ENCODE measurements around the gene AGPS.
"Not testable (repeated sequence)": the region's sequence is repeated elsewhere in the genome, so short reads cannot be mapped to it uniquely, and the experiment has no call there.

The AGPS gene

DNA sequence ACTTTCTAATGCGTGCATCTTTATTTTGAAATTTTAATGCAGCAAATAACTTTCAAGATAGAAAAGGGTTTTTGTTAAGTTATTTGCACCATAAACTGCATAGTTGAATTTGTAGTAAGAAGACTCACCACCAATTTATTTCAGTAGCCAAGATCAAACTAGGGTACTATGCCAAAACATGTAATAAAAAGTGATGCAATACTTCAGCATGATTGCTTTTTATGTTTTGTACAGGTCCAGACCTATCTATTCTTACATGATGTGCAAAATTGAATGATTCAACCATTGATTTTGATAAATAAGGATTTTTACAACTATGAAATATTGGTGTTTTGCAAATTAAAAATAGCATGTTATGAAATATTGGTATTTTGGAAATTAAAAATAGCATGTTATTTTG, 26.7 kb downstream of the AGPS start:
- DNase-seq (ENCODE audit: low read depth in 2 of 2): no peak

DNA sequence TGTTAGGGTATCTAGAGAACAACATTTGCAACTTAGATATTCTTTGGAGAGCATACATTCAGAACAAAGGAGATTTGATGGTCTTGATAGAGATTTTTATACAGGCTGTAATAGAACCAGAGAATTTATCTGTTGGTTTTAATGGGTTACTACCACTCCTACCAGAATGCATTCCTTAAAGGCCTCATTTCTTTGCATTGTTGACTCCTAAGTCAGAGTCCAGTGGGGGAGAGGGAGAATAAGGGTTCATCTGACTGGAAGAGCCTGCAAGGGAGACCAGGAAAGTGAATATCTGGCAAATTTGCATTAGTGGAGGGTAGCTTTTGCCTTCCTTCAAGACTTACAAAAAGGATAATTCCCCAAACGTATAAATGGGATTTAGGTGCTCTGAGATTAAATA, 29.7 kb downstream of the AGPS start:
- no peak for DNase-seq (ENCODE audit: low read depth in 2 of 2)

DNA sequence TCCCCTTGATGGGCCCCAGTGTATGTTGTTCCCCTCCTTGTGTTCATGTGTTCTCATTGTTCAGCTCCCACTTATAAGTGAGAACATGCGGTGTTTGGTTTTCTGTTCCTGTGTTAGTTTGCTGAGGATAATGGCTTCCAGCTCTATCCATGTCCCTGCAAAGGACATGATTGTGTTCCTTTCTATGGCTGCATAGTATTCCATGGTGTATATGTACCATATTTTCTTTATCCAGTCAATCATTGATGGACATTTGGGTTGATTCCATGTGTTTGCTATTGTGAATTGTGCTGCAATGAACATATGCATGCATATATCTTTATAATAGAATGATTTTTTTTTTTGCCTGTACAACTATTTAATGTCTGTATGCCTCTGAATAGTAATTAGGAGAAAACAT, 31.5 kb downstream of the AGPS start:
- DNase-seq (ENCODE audit: low read depth in 2 of 2): not testable (repeated sequence)

DNA sequence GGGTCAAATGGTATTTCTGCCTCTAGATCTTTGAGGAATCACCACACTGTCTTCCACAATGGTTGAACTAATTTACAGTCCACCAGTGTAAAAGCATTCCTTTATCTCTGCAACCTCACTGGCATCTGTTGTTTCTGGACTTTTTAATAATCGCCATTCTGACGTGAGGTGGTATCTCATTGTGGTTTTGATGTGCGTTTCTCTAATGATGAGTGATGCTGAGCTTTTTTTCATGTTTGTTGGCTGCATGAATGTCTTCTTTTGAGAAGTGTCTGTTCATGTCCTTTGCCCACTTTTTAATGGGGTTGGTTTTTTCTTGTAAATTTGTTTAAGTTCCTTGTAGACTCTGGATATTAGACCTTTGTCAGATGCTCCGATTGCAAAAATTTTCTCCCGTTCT, 32.0 kb downstream of the AGPS start:
- not testable (repeated sequence) for DNase-seq (ENCODE audit: low read depth in 2 of 2)

DNA sequence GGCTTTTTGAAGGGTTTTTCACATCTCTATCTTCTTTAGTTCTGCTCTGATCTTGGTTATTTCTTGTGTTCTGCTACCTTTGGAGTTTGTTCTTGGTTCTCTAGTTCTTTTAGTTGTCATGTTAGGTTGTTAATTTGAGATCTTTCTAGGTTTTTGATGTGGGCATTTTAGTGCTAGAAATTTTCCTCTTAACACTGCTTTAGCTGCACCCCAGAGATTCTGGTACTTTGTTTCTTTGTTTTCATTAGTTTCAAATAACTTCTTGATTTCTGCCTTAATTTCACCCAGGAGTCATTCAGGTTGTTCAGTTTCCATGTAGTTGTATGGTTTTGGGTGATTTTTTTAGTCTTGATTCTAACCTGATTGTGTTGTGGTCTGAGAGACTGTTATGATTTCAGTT, 34.7 kb downstream of the AGPS start:
- DNase-seq (ENCODE audit: low read depth in 2 of 2): no peak

DNA sequence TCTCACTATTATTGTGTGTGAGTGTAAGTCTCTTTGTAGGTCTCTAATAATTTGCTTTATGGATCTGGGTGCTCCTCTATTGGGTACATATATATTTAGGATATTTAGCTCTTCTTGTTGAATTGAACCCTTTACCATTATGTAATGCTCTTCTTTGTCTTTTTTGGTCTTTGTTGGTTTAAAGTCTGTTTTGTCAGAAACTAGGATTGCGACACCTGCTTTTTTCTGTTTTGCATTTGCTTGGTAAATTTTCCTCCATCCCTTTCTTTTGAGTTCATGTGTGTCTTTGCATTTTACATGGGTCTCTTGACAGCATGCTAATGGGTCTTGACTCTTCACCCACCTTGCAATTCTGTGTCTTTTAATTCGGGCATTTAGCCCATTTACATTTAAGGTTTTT, 35.4 kb downstream of the AGPS start:
- DNase-seq (ENCODE audit: low read depth in 2 of 2): not testable (repeated sequence)

DNA sequence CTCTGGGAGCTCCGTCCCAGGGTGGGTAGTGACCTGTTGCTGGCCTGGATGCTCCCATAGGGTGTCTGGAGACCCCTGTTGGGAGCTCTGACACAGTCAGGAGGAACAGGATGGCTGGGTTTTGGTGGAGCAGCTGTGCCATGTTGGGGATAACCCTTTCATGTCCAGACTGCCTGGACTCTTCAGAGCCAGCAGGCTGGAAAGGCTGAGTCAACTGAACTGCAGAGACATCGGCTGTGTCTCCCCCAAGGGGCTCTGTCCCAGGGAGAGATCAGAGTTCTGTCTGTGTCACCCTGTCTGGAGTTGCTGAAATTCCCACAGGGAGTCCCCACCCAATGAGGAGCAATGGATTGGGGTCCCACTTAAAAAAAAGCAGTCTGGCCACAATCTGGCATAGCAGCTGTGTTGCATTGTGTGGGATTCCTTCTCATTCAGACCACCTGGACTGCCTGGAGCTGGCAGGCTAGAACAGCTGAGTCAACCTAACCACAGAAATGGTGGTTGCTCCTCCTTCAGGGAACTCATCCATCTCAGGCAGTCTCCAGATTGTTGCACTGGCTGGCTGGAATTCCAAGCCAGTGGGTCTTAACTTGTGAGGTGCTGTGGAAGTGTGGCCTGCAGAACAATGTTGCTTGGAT, 37.2 kb downstream of the AGPS start:
- DNase-seq (ENCODE audit: low read depth in 2 of 2): no peak

DNA sequence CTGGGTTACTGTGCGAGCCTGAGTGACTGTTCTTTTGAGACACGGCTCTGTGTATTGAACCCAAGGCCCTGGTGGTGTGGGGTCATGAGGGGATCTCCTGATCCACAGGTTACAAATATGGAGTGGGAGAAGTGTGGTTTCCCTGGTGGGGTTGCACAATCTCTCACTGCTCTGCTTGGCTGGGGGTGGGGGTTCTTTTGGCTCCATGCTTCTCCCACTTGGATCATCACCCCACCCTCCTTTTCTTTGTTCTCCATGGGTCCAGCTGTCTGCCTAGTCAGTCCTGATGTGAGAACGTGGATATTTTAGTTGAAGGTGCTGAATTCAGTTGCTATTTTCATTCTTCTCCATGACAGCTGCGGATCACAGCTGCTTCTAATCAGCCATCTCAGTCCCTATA, 37.8 kb downstream of the AGPS start:
- DNase-seq (ENCODE audit: low read depth in 2 of 2): no peak

DNA sequence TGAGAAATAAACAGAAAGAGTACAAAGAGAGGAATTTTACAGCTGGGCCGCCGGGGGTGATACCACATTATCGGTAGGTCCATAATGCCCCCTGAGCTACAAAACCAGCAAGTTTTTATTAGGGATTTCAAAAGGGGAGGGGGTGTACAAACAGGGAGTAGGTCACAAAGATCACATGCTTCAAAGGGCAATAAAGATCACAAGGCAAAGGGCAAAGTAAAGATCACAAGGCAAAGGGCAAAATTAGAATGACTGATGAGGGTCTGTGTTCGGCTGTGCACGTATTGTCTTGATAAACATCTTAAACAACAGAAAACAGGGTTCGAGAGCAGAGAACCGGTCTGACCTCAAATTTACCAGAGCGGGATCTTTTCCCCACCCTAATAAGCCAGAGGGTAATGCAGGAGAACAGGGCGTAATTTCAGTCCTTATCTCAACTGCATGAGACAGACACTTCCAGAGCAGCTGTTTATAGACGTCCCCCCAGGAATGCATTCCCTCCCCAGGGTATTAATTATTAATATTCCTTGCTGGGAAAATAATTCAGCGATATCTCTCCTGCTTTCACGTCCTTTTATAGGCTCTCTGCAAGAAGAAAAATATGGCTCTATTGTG, 38.6 kb downstream of the AGPS start:
- not testable (repeated sequence) for DNase-seq (ENCODE audit: low read depth in 2 of 2)

DNA sequence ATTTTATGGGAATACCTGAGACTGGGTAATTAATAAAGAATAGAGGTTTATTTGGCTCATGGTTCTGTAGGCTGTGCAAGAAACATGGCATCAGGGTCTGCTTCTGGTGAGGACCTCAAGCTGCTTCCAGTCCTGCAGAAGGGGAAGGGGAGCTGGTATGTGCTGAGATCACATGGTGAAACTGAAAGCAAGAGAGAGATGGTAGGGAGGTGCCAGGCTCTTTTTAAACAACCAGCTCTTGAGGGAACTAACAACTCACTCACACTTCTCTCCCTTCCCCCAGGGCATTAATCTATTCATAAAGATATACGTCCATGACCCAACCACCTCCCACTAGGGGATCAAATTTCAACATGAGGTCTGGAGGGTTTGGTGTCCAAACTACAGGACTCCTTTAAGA, 40.1 kb downstream of the AGPS start:
- no peak for DNase-seq (ENCODE audit: low read depth in 2 of 2)

DNA sequence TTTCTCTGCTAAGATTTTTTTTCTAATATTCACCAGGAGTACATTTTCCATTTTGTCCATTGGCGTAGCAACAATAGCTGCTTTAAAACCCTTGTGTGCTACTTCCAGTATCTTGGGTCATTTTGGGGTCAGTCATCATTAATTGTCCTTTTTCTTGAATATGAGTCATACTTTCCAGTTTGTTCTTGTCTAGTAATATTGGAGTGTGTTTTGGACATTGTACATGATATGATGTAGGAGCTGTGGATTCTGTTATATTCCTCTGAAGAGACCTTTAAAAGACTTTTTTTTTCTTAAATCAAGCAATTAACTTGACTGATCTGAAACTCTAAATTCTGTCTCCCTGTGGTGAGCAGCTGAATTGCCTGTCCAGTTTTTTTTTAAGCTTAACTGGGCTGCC, 40.8 kb downstream of the AGPS start:
- DNase-seq (ENCODE audit: low read depth in 2 of 2): no peak

DNA sequence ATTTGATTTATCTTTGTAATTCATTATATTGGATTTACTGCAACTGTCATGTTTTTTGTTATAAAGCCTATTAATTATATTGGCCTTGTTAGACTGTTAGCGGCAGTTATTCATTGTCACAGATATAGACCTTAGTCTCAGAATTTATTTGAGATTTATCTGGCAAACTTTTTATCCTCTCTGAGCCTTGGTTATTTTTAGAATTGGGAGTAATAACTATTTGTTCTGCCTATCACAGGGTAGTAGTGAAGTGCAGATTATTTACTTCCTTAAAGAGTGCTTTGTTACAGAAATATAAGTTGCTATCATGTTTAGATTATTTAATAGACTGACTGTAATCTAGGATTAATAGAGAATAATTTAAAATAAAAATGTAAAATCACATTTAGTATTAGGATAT, 41.9 kb downstream of the AGPS start:
- no peak for DNase-seq (ENCODE audit: low read depth in 2 of 2)

DNA sequence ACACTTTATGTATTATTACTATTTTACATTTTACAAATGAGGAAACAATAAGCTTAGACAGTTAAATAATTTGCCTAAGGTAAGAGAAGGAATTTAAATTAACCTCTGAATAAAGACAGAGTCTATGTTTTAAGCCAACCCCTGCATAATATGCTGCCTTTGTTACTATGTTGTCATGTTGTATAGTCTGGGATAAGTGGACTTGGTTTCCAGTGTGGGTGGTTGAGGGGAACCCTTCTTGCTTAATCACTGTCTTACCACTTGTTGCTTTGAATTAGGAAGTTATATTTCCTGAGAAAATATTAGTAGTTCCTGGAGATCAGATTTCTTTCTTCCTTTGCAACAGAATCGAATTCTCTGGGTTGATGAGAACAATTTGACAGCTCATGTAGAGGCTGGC, 52.6 kb downstream of the AGPS start:
- DNase-seq (ENCODE audit: low read depth in 2 of 2): no peak

DNA sequence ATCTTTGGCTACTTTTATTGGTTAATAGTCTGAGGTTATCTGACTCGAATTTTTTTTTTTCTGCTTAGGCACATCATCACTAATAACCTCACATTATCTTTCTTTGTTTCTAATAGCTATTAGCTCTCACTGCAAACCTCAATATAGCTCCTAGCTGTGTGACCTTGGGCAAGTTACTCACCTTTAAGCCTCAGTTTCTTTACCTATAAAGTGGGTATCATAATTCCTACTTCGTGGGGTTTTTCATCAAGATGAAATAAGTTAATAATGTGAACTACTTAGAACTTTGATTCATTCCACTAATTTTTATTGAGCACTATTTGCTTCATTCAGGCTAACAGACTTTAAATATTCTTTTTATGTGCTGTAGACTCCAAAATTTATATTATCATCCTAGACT, 55.5 kb downstream of the AGPS start:
- DNase-seq (ENCODE audit: low read depth in 2 of 2): no peak

DNA sequence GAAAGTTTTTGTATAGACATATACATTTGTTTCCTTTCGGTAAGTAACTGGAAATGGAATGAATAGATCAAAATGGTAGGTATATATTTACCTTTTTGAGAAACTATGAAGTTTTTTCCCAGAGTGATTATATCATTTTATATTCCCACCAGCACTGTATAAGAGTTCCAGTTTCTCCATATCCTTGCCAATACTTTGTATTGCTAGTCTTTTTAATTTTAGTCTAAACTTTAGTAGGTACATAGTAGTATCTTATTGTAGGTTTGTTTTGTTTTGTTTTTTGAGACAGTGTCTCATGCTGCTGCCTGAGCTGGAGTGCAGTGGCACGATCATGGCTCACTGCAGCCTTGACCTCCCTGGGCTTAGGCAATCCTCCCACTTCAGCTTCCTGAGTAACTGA, 56.6 kb downstream of the AGPS start:
- no peak for DNase-seq (ENCODE audit: low read depth in 2 of 2)

DNA sequence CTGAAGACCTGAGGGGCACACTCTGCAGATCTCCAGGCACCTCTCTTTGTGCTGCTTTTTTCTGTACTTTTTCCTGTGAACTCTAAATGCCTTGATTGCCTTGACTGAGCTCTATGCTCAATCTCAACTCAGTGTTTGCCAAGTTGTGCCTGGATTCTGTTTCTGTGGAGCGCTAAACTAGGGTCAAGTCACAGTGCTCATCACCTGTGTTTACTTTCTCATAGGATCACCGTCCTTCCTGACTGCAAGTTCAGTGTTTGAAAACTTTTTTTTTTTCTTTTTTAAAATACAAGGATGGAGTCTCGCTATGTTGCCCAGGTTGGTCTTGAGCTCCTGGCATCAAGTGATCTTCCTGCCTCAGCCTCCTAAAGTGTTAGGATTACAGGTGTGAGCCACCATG, 62.6 kb downstream of the AGPS start:
- DNase-seq (ENCODE audit: low read depth in 2 of 2): no peak

DNA sequence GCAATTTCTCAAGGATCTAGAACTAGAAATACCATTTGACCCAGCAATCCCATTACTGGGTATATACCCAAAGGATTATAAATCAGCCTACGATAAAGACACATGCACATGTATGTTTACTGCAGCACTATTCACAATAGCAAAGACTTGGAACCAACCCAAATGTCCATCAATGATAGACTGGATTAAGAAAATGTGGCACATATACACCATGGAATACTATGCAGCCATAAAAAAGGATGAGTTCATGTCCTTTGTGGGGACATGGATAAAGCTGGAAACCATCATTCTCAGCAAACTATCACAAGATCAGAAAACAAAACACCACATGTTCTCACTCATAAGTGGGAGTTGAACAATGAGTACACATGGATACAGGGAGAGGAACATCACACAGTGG, 67.2 kb downstream of the AGPS start:
- DNase-seq (ENCODE audit: low read depth in 2 of 2): not testable (repeated sequence)

DNA sequence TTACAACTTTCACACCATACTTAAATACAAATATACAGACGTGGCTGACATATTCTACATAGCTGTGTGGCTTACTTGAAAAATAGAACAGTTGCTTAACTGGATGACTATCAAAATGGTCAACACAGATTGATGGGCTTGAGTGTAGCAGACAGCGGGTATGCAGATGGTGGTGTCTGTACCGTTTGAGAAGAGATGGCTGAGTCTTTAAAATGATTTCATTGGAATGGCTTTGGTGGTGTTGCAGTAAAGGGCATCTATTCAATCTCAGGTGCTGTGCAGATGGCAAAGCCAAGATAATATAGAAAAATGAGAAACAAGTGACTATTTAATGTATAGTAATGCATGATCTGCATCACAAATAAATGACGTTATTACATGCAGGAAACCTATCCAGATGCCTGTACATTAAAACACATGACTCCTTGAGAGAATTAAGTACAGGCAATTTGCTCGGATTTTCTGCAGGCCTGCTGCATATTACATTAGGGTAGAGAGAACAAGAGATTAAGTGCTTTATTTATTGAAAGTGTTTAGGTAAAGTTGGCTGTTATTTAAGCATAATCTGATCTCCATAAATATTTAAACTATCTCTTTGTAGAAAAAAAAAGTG, 68.5 kb downstream of the AGPS start:
- DNase-seq (ENCODE audit: low read depth in 2 of 2): no peak

DNA sequence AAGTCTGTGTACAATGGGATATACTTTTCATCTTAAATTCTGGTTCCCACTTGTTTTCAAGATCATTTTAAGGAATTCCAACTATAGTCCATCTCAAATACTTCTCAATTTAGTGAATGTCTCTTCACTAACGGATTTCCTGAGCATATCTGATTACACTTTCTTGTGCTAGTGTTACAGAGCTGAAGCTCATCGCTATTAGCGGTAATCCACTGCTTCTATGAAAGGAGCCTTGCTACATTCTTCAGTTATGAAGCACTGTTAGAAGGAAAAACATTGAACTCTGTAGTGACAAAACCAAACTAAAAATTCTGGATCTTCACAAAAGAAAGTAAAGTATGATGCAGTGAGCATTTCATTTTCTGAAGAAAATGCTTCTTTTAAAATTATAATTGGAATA, 72.0 kb downstream of the AGPS start:
- no peak for DNase-seq (ENCODE audit: low read depth in 2 of 2)

DNA sequence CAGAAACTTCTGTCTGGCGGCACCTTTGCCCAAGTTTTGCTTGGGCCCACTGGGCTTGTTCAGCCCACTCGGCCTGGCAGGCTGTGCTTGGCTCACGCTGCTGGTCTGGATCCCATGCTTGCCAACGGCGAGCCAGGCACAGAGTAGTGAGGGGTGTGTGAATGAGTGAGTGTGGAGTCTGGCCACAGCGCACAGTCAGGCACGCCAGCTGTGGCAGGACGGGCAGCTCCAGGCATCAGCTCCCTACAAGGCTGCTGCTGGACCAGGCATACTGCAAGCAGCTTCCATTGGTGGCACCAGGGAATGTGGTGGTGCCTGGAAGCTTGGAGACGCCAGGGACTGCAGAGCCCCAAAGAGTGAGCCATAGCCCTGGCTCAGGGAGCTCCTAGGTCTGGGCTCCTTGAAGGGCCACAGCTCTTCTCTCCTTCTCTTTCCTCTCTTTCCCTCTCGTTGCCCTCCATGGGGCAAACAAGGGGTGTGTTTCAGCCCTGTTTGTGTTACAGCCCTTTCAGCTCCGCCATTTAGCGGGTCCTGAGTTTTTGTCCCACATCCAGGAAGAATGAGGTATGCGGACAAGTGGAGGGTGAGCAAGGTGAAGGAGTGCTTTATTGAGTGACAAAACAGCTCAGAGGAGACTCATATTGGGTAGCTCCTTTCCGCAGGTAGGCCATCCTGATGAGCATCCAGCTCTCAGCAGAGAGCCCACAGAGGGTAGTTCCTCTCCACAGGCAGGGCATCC, 73.0 kb downstream of the AGPS start:
- no peak for DNase-seq (ENCODE audit: low read depth in 2 of 2)

DNA sequence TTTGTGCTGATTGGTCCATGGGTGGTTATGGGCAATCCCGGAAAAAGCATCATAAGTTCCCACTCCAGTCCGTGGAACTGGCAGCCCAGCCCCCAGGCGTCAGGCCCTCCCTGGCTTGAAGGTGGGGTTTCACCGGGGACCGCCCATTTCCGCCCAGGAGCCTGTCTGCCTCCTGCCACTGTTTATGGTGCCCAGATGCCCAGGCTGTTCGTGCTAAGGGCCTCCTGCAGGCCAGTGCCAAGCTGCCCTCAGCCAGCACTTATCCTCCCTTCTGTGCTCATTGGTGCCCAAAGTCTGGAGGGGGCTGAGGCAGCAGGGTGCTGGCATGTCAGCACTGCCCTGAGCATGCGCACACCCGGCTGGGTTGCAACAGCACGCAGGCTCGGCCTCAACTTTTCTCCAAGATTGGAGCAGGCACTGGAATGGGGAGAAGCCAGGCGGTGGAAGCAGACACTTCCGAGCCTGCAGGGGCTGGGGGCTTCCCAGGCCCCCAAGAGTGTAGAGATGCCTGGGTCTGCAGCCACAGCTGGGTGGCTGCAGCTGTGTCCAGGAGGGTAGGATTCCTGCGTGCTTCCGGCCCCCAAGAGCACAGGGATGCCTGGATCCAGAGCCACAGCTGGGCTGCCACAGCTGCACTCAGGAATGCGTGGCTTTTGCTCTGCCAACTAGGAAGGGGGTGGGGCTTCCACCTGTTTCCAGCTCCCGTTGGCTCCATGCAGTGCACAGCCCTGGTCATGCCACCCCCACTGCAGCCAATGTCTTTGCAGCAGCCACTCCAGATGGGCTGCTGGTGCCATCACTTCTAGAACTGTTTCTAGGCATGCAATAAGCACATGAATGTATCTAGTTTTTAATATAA, 74.0 kb downstream of the AGPS start:
- DNase-seq (ENCODE audit: low read depth in 2 of 2): no peak

DNA sequence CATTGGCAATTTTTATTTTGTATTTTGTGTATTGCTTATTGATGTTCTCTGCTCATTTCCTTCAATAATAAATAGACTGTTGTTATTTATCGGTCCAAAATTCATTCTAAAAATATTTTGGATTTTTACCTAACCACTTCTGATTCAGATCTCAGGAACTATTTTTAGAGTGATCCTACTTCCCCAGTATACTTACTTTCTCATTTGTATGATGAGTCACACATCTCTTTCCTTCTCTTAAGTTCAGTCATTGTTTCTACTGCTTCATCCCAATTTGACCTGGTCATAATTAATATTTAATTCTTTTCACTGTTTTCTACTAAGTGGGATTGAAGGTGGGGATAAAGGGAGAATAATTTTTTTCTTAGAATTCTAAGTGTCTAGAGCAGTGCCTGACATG, 75.1 kb downstream of the AGPS start:
- DNase-seq (ENCODE audit: low read depth in 2 of 2): no peak
